Stomach (tissue), 9 donors: ENCODE results near the gene ISCA2. TPM values are rescaled to one million over a fixed set of nuclear protein-coding genes. Genes with fewer than 3 reads are reported as not detected.

ENCODE experiments used
- DNase-seq, 2 donors: peaks; one replicate each; pipeline versions ENCODE4 v3.0.0 to v3.0.0-alpha.2; 2013 to 2019
- H3K27ac ChIP-seq, 5 donors: fragments of 200-600 bp in 4 of 5; sonication (generic) in 4 of 5; one replicate each; pipeline ENCODE4 v1.5.1; 2013 to 2019; ENCODE audit warnings: mild to moderate bottlenecking in 1 of 5, moderate library complexity in 1 of 5
- H3K27me3 ChIP-seq, 3 donors: fragments of 200-600 bp; sonication (generic); one replicate each; pipeline ENCODE4 v1.5.1; 2017 to 2019; ENCODE audit warnings: mixed run types in 1 of 3
- H3K36me3 ChIP-seq, 4 donors: fragments of 200-600 bp; sonication (generic); 1 replicate in 3 of 4; 2 replicates in 1 of 4; pipeline ENCODE4 v1.5.1; 2016 to 2019
- H3K4me1 ChIP-seq, 4 donors: fragments of 200-600 bp; sonication (generic); one replicate each; pipeline ENCODE4 v1.5.1; 2016 to 2019
- H3K4me3 ChIP-seq, 4 donors: fragments of 200-600 bp; sonication (generic) in 3 of 4; one replicate each; pipeline ENCODE4 v1.5.1; 2016 to 2019; ENCODE audit warnings: mild to moderate bottlenecking in 1 of 4
- H3K9me3 ChIP-seq, 4 donors: fragments of 200-600 bp; sonication (generic); one replicate each; pipeline ENCODE4 v1.5.1; 2016 to 2019
- CTCF ChIP-seq, 7 experiments: fragments of 450-650 bp in 4 of 7; fragments of 200-600 bp in 3 of 7; sonication (generic) in 3 of 7; IDR thresholded peaks; one replicate each; pipeline ENCODE4 v1.5.1; 2016 to 2019; ENCODE audit warnings: antibody characterized with exemption in 7 of 7, control low read depth in 2 of 7, mild to moderate bottlenecking in 1 of 7
- EP300 ChIP-seq: sonication (generic); formaldehyde crosslinking; IDR thresholded peaks from one replicate; pipeline ENCODE4 v1.6.1; 2017; ENCODE audit warnings: antibody characterized with exemption
- POLR2A ChIP-seq, 4 donors: fragments of 450-650 bp; IDR thresholded peaks; one replicate each; pipeline ENCODE4 v1.6.1; 2016; ENCODE audit warnings: antibody characterized with exemption in 4 of 4, control low read depth in 2 of 4, mild to moderate bottlenecking in 1 of 4, moderate library complexity in 1 of 4
- POLR2AphosphoS5 ChIP-seq, 3 donors: sonication (generic); formaldehyde crosslinking; IDR thresholded peaks; one replicate each; pipeline ENCODE4 v1.6.1; 2016; ENCODE audit warnings: antibody characterized with exemption in 3 of 3
- WGBS, 5 donors: extraction: QIAGEN DNeasy Blood & Tissue Kit in 3 of 5; methylation state at CpG; one replicate each; pipeline versions ENCODE4 v1.1.5 to v1.1.7; 2013 to 2018; 5-methylcytosine and 5-hydroxymethylcytosine counted together
- intact Hi-C: fragments of 100-400 bp; cut with DNase I; formaldehyde crosslinking; loops from one replicate; pipeline ENCODE4 v1.15.1; 2023; ENCODE audit warnings: low total_unique reads
- polyA plus RNA-seq, 3 donors: library from polyadenylated mRNA; stranded (reverse); fragments of 200-250 nt; gene quantifications; one replicate each; pipeline ENCODE4 v1.2.3, GENCODE V29; 2013
- total RNA-seq, 5 donors: library from RNA; depleted of rRNA; stranded (reverse); fragments of >200 nt; gene quantifications; one replicate each; pipeline versions ENCODE4 v1.1.0 to v1.2.3, GENCODE V29; 2014 to 2016
- donor health status: healthy with polysubstance abuse.
- donor health status: Bipolar disorder and iron deficiency.
- donor health status: healthy.

The ISCA2 gene
- total and polyA plus RNA-seq, 8 donors, result 15.2 to 34.3 (median 25.0) TPM; not detected in 2

- peak in 1 of 2 donors; percentile 15 for DNase-seq
- Histone ChIP-seq H3K27me3 (peaks cover 0 to 7% (median 0%) of the 10 kb centered on the region in 3 donors), H3K4me1 (peaks cover 0 to 14% (median 8%) of the 10 kb centered on the region in 4 donors), H3K36me3 (peaks cover 0 to 66% (median 30%) of the 10 kb centered on the region in 4 donors), H3K9me3 (no peaks in the 10 kb centered on the region), H3K27ac (no peak overlapping the region), H3K4me3 (no peak overlapping the region)
- WGBS, 5 donors, result 84 to 90% (median 90%) methylated on average over 18 to 20 of the region's 20 CpGs
- TF ChIP-seq POLR2A (IDR thresholded peaks at IDR 0.05), result no peak
- no peak for TF ChIP-seq POLR2AphosphoS5 (IDR thresholded peaks at IDR 0.05)
- no peak for TF ChIP-seq EP300
- no peak for TF ChIP-seq CTCF (IDR thresholded peaks at IDR 0.05)
- intact Hi-C loops, result loop anchor here (5.0 kb wide), 1 partner anchor 107 kb away; the partner anchor contains the start of gene LTBP2
These were observed 11.5 kb downstream of the ISCA2 start for GRCh38 chr14:74504874-74505720.

- intact Hi-C loops, result no loop called here
- 85 to 87% (median 86%) methylated on average over 16 to 17 of the region's 17 CpGs for WGBS, 5 donors
- DNase-seq, result no peak
These were observed 12.3 kb downstream of the ISCA2 start for GRCh38 chr14:74505831-74506230.

GRCh38 chr14:74506411-74506851 is 12.9 kb downstream of the ISCA2 start:
- no peak for DNase-seq
- Histone ChIP-seq H3K27ac (no peak overlapping the region), H3K36me3 (peaks cover 0 to 65% (median 26%) of the 10 kb centered on the region in 4 donors), H3K9me3 (no peaks in the 10 kb centered on the region), H3K4me1 (peaks cover 0 to 6% (median 2%) of the 10 kb centered on the region in 4 donors), H3K4me3 (no peak overlapping the region), H3K27me3 (peaks cover 0 to 11% (median 0%) of the 10 kb centered on the region in 3 donors)
- intact Hi-C loops, result no loop called here
- TF ChIP-seq POLR2A (IDR thresholded peaks at IDR 0.05) (no peak), CTCF (IDR thresholded peaks at IDR 0.05) (no peak), EP300 (no peak), POLR2AphosphoS5 (IDR thresholded peaks at IDR 0.05) (no peak)
- WGBS, 5 donors, result 84 to 91% (median 88%) methylated on average over 11 to 13 of the region's 13 CpGs

More at GRCh38 chr14:74505831-74506230, 12.3 kb downstream of the ISCA2 start:
- H3K27me3 ChIP-seq, result peaks cover 0 to 11% (median 0%) of the 10 kb centered on the region in 3 donors
- H3K4me1 ChIP-seq, result peaks cover 0 to 12% (median 8%) of the 10 kb centered on the region in 4 donors
- peaks cover 0 to 65% (median 26%) of the 10 kb centered on the region in 4 donors for H3K36me3 ChIP-seq
- H3K9me3 ChIP-seq, result no peaks in the 10 kb centered on the region
- no peak overlapping the region for H3K4me3 ChIP-seq
- no peak overlapping the region for H3K27ac ChIP-seq
- TF ChIP-seq POLR2A (IDR thresholded peaks at IDR 0.05) (no peak), CTCF (IDR thresholded peaks at IDR 0.05) (no peak), EP300 (no peak)

- peaks cover 0 to 65% (median 26%) of the 10 kb centered on the region in 4 donors for H3K36me3 ChIP-seq
- H3K4me3 ChIP-seq, result no peak overlapping the region
- H3K4me1 ChIP-seq, result no peaks in the 10 kb centered on the region
- 70 to 78% (median 74%) methylated on average over 8 of the region's 8 CpGs for WGBS, 5 donors
- H3K9me3 ChIP-seq, result no peaks in the 10 kb centered on the region
- no peak overlapping the region for H3K27ac ChIP-seq
- peaks cover 0 to 11% (median 0%) of the 10 kb centered on the region in 3 donors for H3K27me3 ChIP-seq
- DNase-seq, result no peak
- intact Hi-C loops, result no loop called here
- no peak for TF ChIP-seq POLR2AphosphoS5 (IDR thresholded peaks at IDR 0.05)
- TF ChIP-seq POLR2A (IDR thresholded peaks at IDR 0.05), result no peak
- TF ChIP-seq EP300, result no peak
- TF ChIP-seq CTCF (IDR thresholded peaks at IDR 0.05), result no peak
These were observed 13.5 kb downstream of the ISCA2 start for GRCh38 chr14:74507085-74507484.
